Stimulated activated naive CD8-positive, alpha-beta T cell treated with anti-CD3 and anti-CD28 coated beads, Interleukin-15, Interleukin-2, amounts not matched to agents 100 U/mL and 50 U/mL, for 24 hours (primary cell): ENCODE measurements around the gene NEURL1.

Source experiments
- ATAC-seq: fragments of 150-1000 bp; cut with Tn5 transposase; one replicate; pipeline ENCODE4 v1.10.0; 2021
- DNase-seq: peaks from one replicate; pipeline ENCODE4 v3.0.0; 2021

Gene NEURL1, protein sequence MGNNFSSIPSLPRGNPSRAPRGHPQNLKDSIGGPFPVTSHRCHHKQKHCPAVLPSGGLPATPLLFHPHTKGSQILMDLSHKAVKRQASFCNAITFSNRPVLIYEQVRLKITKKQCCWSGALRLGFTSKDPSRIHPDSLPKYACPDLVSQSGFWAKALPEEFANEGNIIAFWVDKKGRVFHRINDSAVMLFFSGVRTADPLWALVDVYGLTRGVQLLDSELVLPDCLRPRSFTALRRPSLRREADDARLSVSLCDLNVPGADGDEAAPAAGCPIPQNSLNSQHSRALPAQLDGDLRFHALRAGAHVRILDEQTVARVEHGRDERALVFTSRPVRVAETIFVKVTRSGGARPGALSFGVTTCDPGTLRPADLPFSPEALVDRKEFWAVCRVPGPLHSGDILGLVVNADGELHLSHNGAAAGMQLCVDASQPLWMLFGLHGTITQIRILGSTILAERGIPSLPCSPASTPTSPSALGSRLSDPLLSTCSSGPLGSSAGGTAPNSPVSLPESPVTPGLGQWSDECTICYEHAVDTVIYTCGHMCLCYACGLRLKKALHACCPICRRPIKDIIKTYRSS

DNA sequence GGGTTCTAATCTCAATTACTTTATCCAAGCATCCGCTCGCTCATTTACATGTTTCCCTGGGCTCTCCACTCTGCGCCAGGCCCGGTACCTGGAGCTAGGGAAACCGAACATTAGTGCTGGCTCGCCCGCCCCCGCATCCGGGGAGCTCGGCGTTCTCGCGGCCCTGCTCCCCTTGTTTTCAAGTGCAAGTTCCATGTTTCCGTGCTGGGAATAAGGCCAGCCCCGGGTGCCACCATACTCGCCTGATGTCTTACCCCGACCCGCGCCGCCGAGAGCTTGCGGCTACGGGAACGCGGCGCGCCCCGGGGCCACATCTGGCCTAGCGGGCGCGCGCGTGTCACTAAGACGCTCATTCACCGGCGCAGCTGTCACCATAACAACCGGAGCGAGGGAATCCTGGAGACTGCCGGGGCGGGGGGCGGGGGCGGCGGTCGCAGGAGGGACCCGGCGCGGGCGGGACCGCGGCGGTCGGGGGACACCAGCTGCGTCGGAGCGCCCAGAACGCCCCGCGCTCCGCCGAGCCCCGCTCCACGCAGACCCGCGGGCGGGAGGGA lies at the start of gene NEURL1:
Gene NEURL1, plus strand, starts transcription at position 344 of the 554 bp plus-strand sequence. CDS start 683 bp downstream, outside the sequence.
- DNase-seq (peak; percentile 31), ATAC-seq (peak; percentile 12)

DNA sequence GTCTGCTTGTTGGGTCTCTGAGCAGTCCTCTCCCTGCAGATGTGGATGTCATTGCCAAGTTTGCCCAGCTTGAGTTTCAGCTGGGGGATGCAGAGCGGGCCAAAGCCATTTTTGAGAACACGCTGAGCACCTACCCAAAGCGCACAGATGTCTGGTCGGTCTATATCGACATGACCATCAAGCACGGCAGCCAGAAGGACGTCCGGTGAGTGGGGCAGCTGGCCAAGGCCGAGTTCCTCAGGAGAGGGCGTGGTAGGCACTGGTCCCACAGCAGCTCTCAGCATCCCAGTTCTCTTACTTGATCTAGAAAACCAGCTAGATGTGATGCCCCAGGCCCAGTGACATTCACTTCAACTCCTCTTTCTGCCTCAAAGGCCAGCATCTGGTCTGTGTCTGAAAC lies 49.0 kb upstream of the NEURL1 start:
- DNase-seq (no peak), ATAC-seq (no peak)

DNA sequence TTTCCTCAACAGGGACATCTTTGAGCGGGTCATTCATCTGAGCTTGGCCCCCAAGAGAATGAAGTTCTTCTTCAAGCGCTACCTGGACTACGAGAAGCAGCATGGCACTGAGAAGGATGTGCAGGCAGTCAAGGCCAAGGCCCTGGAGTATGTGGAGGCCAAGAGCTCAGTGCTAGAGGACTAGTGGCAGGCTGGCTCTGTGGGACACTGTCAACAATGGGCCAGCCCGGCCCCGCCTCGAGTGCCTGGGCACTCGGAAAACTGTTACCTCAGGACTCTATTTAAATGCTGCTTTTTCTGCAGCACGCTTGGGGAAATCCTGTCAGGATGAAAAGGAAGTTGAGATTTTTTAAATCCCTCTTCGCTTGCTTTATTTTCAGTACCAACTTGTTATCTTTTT lies 48.1 kb upstream of the NEURL1 start:
- ATAC-seq (no peak), DNase-seq (no peak)

DNA sequence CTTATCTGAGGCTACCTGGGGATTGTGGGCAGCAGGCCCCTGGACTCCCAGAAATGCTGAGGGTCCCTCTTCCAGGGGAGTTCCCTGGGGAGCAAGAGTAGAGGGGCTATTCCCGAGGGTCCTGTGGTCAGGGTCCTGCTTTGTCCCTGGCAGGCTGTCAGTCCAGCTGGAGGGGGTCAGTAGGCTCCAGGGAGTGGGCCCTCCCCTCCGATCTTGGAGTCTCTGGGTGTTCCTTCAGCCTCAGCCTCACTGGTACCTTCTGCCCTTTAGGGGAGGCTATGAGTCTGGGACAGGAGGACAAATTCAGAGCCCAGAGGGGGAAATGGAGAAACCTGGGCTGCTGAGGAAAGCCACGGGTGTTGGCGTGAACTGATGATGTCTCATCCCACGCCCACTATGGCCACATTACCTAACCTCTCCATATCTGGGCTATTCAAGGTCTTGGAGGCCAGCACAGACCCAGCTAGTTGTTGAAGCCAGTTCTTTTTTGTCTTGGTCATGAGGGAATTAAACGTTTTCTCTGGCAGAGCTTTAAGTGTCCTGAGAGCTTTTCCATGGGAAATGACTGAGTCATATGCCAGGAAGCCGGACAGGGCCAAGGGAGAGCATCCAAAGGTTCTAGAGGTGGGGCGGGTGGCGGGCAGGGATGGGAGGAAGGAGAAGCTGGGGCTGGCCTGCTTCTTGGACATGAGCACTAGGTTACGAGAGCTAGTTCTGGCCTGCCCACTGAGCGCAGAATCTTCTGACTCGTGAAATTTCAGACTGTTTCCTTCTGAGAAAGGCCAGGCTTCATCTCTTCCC lies 47.5 kb upstream of the NEURL1 start:
- ATAC-seq = no peak

DNA sequence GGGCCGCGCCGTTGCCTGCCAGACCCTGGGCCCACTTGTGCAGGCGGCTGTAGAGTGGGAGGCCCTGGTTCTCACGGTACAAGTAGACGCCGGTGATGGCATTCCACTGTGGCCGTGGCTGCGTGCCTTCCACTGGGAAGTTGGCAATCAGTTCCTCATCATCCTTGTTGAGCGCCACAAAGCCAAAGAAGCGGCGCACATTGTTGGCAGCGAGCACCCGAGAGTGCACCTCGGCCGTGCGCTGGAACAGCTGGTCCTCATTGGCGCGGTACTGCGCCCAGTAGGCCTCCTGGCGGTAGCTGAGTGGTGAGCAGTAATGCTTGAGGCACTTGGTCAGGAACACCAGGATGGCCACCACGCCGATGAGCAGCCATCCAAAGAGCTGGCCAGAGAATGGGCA lies 46.3 kb upstream of the NEURL1 start:
- ATAC-seq = no peak

More for the DNA sequence above, 47.5 kb upstream of the NEURL1 start:
- DNase-seq = no peak

DNA sequence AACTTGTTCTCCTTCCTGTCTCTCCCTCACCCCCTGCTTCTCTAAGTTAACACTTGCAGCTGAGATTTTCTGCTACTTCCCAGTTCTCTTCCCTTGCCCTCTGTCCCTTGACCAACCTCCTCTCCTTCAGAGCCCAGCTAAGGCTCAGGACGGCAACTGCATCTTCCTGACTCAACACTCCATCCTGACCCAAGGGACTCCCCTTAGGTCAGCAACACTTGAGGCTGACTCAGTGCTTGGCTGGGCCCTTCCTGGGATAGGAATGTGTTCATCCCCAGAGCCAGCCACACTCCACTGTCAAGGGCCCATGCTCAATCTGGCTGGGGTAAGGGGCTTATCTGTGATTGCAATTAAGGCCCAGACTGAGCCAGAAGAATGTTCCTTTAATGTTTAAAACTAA lies 44.8 kb upstream of the NEURL1 start:
- ATAC-seq (no peak), DNase-seq (no peak)

More for the DNA sequence above, 46.3 kb upstream of the NEURL1 start:
- no peak for DNase-seq

DNA sequence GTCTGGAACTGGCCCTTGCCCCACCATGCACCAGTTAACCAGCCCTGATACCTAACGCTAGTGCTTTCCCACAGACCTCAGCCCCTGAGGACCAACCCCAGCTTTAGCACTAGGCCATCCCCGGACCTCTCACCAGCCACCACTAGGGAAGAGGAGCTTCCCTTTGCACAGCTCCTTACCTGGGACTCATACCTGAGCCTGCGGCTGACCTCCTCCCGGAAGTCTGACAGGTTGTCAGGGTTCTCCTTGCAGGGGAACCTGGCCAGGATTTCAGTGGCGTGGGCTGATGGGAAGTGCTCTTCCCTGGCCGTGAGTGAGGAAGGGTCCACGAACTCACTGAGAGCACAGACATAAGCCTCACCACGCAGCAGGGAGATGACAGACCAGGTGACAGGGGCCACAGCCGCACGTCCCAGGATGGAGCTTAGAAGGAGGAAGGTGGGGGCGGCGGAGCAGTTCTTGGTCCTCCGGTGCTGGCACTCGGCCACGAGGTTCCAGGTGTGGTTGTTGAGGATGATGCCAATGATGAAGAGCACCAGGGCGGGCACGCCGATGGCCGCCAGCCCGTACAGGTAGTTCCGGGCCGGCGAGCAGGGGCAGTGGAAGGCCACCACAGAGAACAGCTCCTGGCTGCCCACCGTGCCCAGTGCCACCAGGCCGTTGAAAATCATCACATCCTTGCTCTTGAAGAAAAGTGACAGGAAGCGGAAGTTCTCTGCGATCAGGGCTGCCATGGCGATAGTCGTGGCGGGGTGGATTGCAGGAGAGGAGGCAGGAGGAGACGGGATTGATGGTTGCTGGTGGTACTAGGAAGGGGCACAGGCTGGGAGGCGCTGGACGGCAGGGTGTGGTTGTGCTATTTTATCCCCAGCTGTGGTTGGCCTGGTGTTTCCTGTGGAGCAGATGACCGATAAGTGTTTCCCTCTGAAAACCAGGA lies 44.0 kb upstream of the NEURL1 start:
- ATAC-seq (no peak), DNase-seq (no peak)

DNA sequence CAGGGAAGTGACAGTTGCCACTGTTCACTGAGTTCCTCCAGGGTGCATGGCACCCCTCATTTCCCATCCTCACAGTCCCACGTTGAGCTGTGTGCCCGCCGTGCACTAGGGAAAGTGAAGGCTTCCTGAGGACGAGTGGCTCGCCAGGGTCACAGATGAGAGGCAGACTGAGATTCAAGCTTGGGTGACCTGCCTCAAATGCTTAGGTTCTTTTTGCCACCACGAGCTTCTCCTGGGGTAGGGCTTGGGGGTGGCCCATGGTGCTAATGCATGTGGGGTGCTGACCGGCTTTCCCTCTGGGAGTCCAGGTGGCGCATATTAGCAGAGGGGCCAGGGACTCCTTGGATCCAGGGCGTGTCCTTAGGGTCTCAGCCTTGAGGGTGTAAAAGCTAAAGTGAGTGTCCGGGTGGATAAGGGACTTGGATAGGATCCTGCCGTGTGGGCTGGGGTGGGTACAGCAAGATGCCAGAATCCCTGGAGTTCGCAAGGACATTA lies 43.3 kb upstream of the NEURL1 start:
- ATAC-seq (no peak), DNase-seq (no peak)

DNA sequence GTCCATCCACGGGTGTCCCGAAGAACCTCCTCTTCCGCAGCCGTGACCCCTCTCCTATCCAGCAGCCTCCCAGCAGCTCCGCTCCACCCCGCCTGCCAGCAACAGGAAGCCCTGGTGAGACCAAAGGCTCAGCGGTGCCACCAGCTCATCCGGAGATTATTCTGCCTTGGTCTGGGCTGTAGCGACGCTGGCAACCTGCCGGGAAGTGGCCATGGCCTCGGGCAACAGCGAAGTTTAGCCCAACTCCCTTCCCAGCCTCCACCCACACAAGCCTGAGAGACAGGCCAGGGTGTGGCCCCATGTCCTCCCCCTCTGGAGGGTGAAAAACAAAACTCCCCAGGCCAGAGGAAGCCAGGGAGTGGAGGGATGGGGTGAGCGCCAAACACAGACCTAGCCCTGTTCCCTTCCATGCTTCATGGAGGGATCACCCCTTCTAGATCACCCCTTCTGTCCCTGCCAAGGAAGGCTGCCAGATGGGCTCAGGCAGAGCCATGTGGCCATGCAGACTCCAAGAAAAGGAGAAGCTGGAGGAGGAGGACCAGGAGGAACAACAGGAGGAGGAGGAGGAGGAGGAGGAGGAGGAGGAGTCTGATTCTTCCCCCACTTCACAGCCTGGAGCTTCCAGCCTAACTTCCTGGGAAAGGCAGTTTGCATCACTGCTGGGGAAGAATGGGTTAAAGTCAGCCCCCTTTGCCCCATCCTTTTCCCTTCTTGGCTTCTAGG lies 42.3 kb upstream of the NEURL1 start:
- peak; percentile 50 for DNase-seq
- peak; percentile 36 for ATAC-seq

DNA sequence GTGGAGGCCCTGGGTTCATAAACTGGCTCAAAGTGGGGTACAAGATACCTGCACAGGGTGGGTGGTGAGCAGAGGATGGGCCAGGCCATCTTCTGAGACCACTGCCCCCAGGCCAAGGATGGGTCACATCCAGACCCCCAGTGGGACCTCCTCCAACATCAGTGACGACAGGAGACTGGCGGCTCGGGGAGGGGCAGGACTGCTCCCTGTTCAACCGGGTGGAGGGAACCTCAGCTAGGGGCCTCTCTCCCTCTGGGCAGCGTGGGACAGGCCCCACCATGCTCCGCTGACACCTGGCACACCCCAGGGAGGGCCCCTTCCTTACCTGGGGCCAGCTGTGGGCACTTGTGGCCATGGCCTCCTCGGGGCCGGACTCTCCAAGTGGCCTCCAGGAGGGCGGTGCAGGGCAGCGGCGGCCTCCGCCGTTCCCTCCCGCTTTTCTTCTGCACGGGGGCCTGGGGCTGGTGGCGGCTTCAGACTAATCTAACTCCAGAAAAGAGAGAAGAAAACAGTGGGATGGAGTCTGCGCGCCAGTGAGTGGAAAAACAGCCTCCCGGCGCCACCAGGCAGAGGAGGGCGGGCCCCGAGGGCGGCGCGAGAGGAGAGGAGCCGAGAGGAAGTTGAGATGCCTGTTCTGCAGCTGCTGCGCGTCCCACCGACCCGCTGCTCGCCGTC lies 41.5 kb upstream of the NEURL1 start, which contains the start of gene CALHM2:
Gene CALHM2, minus strand, starts transcription at position 540 of the 675 bp plus-strand sequence. CDS start 2,429 bp downstream, outside the sequence.
- DNase-seq (peak; percentile 73), ATAC-seq (peak; percentile 82)

DNA sequence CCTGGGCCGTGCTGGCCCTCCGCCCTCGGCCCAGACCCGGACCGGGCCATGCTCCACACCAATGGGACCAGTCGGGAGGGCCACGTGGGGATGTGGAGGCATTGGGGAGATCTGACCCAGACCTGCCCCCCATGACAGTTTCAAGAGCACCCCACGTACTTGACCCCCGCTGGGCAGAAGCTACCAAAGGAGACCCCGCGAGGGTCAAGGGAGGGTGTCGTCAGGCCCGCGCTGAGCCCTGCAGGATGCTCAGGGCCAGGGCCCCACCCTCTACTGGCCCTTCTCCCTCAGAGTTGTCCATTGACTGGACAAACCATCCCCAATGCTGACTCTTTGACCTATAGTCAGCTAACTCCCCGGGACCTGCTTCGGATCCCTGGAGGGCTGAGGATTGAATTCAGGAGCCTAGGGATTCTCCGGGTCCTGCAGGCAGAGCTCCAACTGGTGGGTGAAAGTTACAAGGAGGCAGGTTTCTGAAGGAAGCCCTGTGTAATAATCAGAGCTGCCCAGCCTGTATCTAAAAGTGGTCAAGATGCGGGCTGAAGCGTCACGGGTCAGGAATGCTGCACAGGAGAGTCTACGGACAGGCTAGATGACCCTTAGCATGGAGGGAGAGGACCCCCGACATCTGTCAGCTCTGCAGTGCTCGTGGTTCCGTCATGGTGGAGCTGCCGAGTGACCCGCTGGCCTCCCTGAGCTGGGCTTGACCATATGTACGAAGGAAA lies 40.8 kb upstream of the NEURL1 start:
- DNase-seq (no peak), ATAC-seq (no peak)

DNA sequence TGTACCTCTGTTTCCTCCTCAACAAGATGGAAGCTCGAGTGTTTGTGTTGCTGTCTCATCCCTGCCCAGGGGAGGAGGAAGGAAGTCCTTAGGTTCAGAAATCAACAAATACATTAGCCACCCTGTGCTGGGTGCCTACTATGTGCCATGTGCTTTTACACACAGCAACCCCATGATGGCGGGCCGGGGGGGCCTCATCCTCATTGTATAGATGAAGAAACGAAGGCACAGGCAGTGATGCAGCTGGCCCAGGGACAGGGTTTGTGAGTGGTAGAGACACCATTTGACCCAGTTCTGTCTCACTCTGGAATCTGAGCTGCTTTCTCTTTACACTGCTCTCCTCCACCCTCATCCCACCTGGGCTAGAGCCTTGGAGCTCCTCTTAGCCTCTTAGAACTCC lies 39.5 kb upstream of the NEURL1 start:
- ATAC-seq = no peak
- no peak for DNase-seq

DNA sequence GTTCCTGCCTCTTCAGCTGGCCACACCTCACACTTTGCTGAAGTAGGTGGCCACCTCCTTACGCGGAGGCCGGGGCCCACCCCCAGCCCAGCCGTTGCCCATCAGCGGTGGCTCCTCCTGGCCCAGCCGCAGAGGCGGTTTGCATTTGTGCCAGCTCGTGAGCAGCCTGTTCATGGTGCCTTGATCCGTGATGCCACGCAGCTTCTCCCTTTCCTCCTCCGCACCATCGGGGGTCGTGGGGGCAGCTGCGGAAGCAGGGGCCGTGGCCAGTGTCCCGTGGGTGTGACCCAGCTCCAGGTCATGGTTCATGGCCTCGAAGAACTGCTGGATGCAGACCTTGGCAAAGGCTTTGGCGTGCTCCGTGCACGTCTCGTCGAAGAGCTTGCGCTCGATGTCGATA lies 38.3 kb upstream of the NEURL1 start:
- ATAC-seq = no peak
- DNase-seq = no peak

DNA sequence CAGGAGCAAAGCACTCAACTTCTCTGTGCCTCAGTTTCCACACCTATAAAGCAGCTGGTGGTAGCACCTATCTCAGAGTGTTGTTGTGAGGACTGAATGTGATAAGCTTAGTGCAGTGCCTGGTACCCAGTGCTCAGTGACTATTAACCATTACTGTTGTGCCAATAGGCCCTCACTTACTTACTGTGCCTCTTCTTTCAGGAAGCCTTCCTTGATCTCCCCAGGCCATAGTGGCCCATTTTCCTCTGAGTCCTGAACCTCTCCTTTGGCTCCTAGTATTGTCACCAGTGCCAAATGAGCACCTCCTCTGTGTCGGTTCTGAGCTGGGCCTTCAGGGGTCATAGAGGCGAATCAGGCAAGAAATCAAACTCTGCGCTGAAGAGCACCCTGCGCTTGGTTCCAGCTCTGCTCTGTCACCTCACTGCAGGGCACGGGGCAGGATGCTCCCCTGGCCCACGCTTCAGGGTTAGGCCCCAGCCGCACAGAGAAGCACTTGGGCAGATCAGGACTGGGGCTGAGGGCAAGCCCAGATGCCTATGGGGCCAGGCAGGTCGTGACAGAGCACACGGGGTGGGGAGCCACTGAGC lies 37.3 kb upstream of the NEURL1 start:
- no peak for ATAC-seq
- no peak for DNase-seq

DNA sequence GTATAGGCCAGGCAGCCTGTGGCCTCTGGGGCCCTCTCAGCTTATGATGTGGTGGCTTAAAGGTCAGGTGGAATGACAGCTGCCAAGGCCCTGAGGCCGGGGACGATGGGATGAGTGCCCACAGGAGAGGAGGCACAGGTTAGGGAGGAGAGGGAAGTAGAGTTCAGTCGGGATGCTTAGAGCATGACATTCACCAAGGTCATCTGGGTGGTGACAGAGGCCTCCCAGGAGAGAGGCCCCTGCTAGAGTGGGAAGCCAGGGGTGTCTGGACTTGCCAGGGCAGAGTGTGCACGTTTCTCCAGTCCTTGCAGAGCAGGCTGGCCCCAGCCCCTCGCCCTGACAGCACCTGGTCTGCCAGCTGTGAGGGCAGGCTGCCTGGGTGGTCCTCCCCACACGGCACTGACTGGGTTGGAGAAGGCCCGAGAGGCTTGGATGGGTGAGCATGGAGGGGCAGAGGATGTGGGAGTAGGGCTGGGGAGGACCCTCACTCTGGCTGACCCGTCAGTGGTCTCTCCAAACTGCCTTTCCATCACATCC lies 36.3 kb upstream of the NEURL1 start:
- DNase-seq = no peak

DNA sequence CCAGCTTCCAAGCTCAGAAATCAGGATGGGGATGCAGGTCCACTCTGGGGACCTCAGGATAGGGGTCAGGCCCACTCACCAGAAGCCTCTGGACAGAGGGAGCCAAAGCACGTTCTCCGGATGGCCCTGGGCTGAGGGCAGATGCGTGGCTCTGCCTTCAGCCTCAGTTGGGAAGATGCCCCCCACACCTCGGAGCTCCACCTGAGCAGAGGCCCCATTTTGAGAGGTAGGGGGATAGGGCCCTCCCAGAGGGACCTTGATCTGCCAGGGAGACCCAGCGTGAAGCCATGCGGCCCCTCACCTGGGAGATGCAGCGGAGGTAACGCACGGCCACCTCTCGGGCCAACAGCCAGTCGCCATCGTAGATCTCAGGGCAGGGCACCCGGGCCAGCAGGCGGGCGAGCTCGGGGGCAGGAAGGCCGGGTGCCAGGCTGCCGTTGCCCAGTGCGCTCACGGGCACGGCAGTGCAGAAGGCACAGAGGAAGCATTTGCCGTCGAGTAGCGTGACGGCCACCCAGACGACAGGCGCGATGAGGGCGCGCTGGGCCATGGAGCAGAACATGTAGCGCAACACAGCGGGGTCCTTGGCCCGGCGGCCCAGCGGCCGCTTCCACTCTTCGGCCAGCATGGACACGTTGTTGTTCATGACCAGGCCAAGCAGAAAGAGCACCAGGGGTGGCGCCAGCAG lies 35.5 kb upstream of the NEURL1 start:
- DNase-seq = no peak
- no peak for ATAC-seq

More for the DNA sequence above, 36.3 kb upstream of the NEURL1 start:
- no peak for ATAC-seq

DNA sequence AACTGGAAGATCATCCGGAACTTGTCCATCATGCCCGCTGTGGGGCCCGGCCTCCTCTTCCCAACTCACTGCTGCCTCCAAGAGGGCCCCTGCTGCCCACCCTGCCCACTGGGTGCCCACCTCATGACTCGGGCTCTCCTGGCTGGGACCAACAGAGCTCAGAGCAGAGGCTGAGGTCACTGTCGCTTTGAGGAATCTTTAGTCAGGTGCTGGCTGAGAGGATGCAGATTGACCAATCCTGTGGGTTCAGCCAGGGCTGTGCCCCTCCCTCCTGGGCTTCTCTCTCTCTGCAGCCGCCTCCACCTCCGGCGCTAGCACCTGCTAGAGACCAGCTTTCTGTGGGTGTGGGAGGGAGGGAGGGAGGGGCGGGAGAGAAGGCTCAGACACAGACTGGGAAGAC lies 34.8 kb upstream of the NEURL1 start, which contains the start of gene CALHM1:
Gene CALHM1, minus strand, starts transcription at position 181 of the 400 bp plus-strand sequence. Its CDS starts 149 bp downstream, at position 32.
- DNase-seq (no peak), ATAC-seq (peak; percentile 47)

DNA sequence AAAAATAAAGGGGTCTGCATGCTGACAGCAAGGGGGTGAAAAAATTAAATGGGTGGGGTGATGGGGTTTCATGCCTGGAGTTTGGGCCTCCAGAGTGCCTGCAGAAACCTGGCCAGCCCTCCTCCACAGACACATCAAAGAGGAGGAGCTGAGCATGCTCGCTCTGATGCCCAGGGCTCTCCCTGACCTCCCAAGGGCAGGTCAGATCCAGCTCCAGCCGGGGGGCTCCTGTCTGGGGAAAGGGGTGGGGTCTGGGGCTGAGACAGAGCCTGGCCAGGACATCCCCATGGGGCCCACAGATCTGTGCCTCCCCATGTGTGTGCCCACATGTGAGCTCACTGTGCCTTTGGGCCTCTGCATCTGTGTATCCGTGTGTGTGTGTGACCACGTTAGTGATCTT lies 33.9 kb upstream of the NEURL1 start:
- no peak for ATAC-seq
- no peak for DNase-seq
